Naive B cell (primary cell): ENCODE data around the gene GAS6. TPM values are rescaled to one million over a fixed set of nuclear protein-coding genes. Genes with fewer than 3 reads are reported as not detected.
A peak's percentile ranks its signal among the peaks of the same experiment; 100 is the strongest.
"Not testable (repeated sequence)": the region's sequence is repeated elsewhere in the genome, so short reads cannot be mapped to it uniquely, and the experiment has no call there.

Experiments used
- ATAC-seq, 2 donors: fragments of 150-1000 bp; cut with Tn5 transposase; 2 replicates each; pipeline ENCODE4 v1.10.0; 2021; ENCODE audit warnings: low read depth in 2 of 2, mild to moderate bottlenecking in 2 of 2, moderate library complexity in 2 of 2
- DNase-seq: peaks from one replicate; pipeline ENCODE4 v3.0.0; 2022
- H3K27ac Mint-ChIP-seq, 6 donors: one replicate each; pipeline ENCODE4 v1.8.0; 2020 to 2022; ENCODE audit warnings: mild to moderate bottlenecking in 6 of 6, mixed read lengths in 6 of 6, moderate library complexity in 5 of 6, inconsistent platforms in 2 of 6
- H3K27me3 Mint-ChIP-seq, 3 donors: one replicate each; pipeline ENCODE4 v1.8.0; 2021 to 2022; ENCODE audit warnings: mixed read lengths in 3 of 3, mild to moderate bottlenecking in 1 of 3
- H3K36me3 Mint-ChIP-seq, 2 donors: one replicate each; pipeline ENCODE4 v1.8.0; 2020 to 2022; ENCODE audit warnings: mixed read lengths in 2 of 2, inconsistent platforms in 1 of 2, mild to moderate bottlenecking in 1 of 2
- H3K4me1 Mint-ChIP-seq, 3 donors: one replicate each; pipeline ENCODE4 v1.8.0; 2020 to 2022; ENCODE audit warnings: mixed read lengths in 3 of 3, inconsistent platforms in 1 of 3, mild to moderate bottlenecking in 1 of 3, moderate library complexity in 1 of 3
- H3K4me3 Mint-ChIP-seq, 8 donors: one replicate each; pipeline ENCODE4 v1.8.0; 2020 to 2022; ENCODE audit warnings: mild to moderate bottlenecking in 8 of 8, mixed read lengths in 8 of 8, moderate library complexity in 8 of 8, inconsistent platforms in 2 of 8
- H3K9me3 Mint-ChIP-seq, 7 donors: one replicate each; pipeline ENCODE4 v1.8.0; 2020 to 2022; ENCODE audit warnings: mixed read lengths in 7 of 7, mild to moderate bottlenecking in 5 of 7, inconsistent platforms in 2 of 7, moderate library complexity in 1 of 7
- polyA plus RNA-seq, 6 donors: library from polyadenylated mRNA; unstranded; fragments of 300-500 nt; fragmentation: Illumina TruSeq; gene quantifications; one replicate each; pipeline ENCODE4 v1.2.3, GENCODE V29; 2021; ENCODE audit warnings: low read depth in 6 of 6

The GAS6 gene
- polyA plus RNA-seq, 6 donors from 2014 or later = 0.20 to 0.70 (median 0.40) TPM; not detected in 1

DNA sequence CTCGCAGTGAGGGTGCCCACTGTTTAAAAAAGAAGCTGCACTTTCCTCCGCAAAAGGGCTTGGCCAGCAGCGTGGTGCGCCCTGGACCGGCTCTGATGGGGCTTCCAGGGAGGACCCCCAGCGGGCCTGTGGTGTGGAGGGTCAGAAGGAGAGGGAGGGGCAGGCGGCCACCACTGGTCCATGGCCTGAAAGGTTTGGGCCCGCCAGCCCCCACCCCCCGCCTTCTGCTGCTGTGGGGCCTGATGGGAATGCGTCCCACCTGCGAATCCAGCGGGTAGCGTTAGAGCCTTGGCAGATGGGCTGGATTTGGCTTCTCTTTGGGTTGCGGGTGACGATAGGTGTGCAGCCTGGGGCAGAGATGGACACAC lies 70.2 kb downstream of the GAS6 start:
- Mint-ChIP-seq H3K27ac (no peak overlapping the region), H3K36me3 (no peaks in the 10 kb centered on the region), H3K4me3 (no peak overlapping the region), H3K9me3 (no peaks in the 10 kb centered on the region), H3K4me1 (no peaks in the 10 kb centered on the region), H3K27me3 (peaks cover 6 to 23% (median 9%) of the 10 kb centered on the region in 3 donors)
- ATAC-seq = no peak
- DNase-seq = no peak

DNA sequence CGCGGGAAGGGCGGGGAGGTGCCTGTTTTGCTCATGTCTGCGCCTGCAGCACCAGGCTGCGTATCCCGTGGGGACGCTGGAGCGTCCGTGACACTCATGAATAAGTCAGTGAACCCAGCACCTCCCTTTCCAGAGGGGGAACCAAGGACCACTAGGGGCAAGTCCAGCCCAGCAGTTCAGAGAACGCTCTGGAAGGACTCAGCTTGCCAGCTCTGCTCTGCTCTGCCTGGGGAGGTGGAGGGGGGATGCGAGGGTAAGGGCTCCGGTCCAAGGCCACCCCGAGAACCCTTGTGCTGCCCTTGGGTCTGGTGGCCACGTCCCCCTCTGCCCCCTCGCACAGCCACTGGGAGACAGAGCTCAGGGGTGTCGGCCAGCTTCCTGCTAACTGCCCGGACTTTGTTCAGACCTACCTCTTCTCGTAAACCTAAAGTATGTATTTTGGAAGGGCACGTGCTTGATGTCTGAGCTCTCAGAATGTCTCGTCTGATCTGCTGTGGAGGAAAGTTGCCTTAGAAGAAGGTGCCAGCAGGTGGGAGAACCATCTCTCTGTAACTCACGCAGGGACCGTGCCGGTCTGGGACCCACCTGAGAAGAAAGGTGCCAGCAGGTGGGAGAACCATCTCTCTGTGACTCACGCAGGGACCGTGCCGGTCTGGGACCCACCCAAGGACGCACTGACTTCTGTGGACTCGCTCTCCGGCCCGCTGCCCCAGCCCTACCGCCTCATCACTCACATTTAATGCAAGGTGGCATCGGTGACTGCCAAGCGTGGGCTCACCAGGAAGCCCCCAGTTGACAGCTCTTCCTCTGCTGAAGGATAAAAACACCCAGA lies 70.8 kb downstream of the GAS6 start:
- H3K4me1 Mint-ChIP-seq = no peaks in the 10 kb centered on the region
- no peak for DNase-seq
- H3K36me3 Mint-ChIP-seq = no peaks in the 10 kb centered on the region
- no peak overlapping the region for H3K4me3 Mint-ChIP-seq
- peaks cover 6 to 23% (median 9%) of the 10 kb centered on the region in 3 donors for H3K27me3 Mint-ChIP-seq
- H3K27ac Mint-ChIP-seq = peak overlapping the region in 1 of 6 donors; percentile 43
- no peaks in the 10 kb centered on the region for H3K9me3 Mint-ChIP-seq
- ATAC-seq = no peak

DNA sequence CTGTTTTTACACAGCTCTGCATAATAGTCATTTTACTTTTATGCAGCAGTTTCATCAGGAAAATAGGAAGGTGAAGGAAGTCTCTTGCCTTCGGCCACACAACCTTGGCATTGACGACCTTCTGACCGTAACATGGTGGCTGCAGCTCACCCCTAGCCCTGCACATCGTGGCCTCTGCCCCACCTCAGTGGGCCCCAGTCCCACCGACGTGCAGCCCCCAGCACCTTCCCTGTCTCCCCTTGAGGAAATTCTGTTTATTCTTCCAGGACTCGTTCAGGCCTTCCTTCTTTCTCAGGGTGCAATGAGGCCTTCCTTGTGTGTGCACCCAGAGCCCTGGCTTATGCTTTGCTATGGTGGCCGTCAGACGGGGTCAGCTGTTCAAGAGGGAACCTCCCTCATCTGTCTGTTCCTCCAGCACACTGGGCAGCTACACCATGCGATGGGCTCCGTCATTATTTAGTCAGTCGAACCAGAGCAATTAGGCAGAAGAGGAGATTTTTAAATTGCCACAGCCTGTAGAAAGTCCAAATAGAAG lies 71.6 kb downstream of the GAS6 start:
- H3K4me3 Mint-ChIP-seq = no peak overlapping the region
- no peak overlapping the region for H3K27ac Mint-ChIP-seq
- no peak for DNase-seq
- H3K9me3 Mint-ChIP-seq = no peaks in the 10 kb centered on the region
- peaks cover 6 to 23% (median 9%) of the 10 kb centered on the region in 3 donors for H3K27me3 Mint-ChIP-seq
- no peak for ATAC-seq
- H3K36me3 Mint-ChIP-seq = no peaks in the 10 kb centered on the region
- no peaks in the 10 kb centered on the region for H3K4me1 Mint-ChIP-seq

GRCh38 chr13:113791761-113792160 lies 72.1 kb downstream of the GAS6 start:
- Mint-ChIP-seq H3K4me1 (no peaks in the 10 kb centered on the region), H3K36me3 (no peaks in the 10 kb centered on the region), H3K9me3 (no peaks in the 10 kb centered on the region), H3K4me3 (no peak overlapping the region), H3K27me3 (peaks cover 6 to 23% (median 9%) of the 10 kb centered on the region in 3 donors), H3K27ac (no peak overlapping the region)
- ATAC-seq = no peak
- no peak for DNase-seq

GRCh38 chr13:113791226-113791625 lies 72.7 kb downstream of the GAS6 start:
- H3K27me3 Mint-ChIP-seq = peaks cover 6 to 23% (median 9%) of the 10 kb centered on the region in 3 donors
- no peak overlapping the region for H3K27ac Mint-ChIP-seq
- no peak overlapping the region for H3K4me3 Mint-ChIP-seq
- no peaks in the 10 kb centered on the region for H3K36me3 Mint-ChIP-seq
- DNase-seq (no peak), ATAC-seq (no peak)
- H3K4me1 Mint-ChIP-seq = no peaks in the 10 kb centered on the region
- no peaks in the 10 kb centered on the region for H3K9me3 Mint-ChIP-seq

GRCh38 chr13:113789931-113790330 lies 73.9 kb downstream of the GAS6 start:
- H3K27ac Mint-ChIP-seq, DNase-seq, H3K36me3 Mint-ChIP-seq, ATAC-seq, H3K4me3 Mint-ChIP-seq, H3K4me1 Mint-ChIP-seq, H3K9me3 Mint-ChIP-seq: not testable (repeated sequence)
- peaks cover 9 to 26% (median 11%) of the 10 kb centered on the region in 3 donors for H3K27me3 Mint-ChIP-seq

DNA sequence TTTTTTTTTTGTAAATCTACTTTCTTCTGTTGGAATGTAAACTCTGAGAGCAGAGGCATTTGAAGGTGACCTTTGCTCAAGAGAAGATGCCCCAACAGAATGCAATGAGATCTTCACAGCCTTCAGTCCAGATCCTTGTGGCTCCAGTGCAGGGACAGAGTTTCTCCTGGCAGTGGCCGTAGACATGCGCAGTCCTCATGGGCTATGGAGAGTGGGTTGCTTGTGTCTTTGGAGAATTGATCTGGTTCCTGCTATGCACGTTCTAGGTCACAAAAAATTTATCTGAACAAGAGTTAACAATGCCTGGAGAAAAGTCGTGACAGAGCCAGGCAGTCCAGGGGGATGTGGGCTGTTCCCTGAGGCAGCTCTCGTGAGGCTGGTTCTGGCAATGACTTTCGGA lies 74.7 kb downstream of the GAS6 start:
- ATAC-seq (no peak), DNase-seq (no peak)
- H3K4me1 Mint-ChIP-seq = no peaks in the 10 kb centered on the region
- H3K36me3 Mint-ChIP-seq = peaks cover 0 to 4% of the 10 kb centered on the region in 2 donors
- H3K4me3 Mint-ChIP-seq = no peak overlapping the region
- peaks cover 16 to 34% (median 19%) of the 10 kb centered on the region in 3 donors for H3K27me3 Mint-ChIP-seq
- no peak overlapping the region for H3K27ac Mint-ChIP-seq
- H3K9me3 Mint-ChIP-seq = no peaks in the 10 kb centered on the region

DNA sequence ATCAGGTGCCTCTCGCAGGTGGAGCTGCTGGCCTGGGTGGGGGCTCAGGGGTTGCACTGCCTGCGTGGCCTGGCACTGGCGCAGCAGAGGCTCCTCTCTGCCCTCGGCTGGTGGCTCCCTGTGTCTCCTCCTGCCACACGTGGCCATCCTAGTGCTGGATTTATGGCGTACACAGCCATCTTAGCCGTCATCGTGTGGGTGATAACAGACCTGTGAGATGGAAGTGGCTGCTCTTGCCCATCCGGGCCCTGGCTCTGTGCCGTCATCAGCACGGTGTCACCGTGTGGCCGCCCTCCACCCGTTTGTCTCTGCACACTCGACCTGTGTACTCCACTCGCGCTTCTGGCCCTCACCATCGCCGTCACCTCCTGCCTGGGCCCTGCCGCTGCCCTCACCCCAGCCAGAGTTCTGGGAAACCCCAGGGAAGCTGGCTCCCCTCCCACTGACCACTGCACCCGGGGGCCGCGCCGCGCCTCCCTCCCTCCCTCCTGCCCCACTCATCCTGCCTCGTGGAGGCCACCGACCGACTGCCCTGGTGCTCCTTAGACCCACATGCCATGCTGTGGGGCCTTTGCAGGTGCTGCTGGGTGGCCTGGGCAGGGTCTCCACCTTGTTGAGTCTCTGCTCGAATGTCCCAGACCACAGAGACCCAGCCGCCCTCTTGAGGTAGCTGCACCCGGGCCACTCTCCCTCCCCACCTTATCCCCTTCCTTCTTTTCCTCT lies 75.3 kb downstream of the GAS6 start:
- no peak overlapping the region for H3K27ac Mint-ChIP-seq
- ATAC-seq (no peak), DNase-seq (no peak)
- H3K4me3 Mint-ChIP-seq = no peak overlapping the region
- H3K36me3 Mint-ChIP-seq = peaks cover 0 to 7% of the 10 kb centered on the region in 2 donors
- H3K27me3 Mint-ChIP-seq = peaks cover 20 to 40% (median 21%) of the 10 kb centered on the region in 3 donors
- no peaks in the 10 kb centered on the region for H3K4me1 Mint-ChIP-seq
- no peaks in the 10 kb centered on the region for H3K9me3 Mint-ChIP-seq

- H3K4me1 Mint-ChIP-seq = no peaks in the 10 kb centered on the region
- peaks cover 20 to 45% (median 27%) of the 10 kb centered on the region in 3 donors for H3K27me3 Mint-ChIP-seq
- ATAC-seq (no peak), DNase-seq (no peak)
- no peak overlapping the region for H3K27ac Mint-ChIP-seq
- H3K9me3 Mint-ChIP-seq = no peaks in the 10 kb centered on the region
- H3K4me3 Mint-ChIP-seq = no peak overlapping the region
- H3K36me3 Mint-ChIP-seq = peaks cover 0 to 7% of the 10 kb centered on the region in 2 donors
Observed at GRCh38 chr13:113787694-113788093, 76.2 kb downstream of the GAS6 start.

DNA sequence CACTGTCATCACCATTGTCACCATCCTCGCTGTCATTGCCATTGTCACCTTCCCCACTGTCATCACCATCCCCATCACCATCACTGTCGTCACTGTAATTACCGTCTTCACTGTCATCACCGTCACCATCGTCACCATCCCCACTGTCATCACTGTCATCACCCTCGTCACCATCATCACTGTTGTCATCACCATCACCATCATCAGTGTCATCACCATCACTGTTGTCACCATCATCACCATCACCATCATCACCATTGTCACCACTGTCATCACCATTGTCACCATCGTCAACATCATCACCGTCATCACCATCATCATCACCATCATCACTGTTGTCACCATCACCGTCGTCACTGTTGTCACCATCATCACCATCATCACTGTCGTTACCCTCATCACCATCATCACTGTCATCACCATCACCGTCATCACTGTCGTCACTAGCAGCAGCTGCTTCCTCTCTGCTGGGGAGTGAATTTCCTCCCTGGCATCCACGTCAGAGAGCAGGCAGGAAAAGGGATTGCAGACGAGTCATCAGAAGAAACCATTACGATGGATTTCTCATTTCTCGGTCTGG lies 77.5 kb downstream of the GAS6 start:
- DNase-seq = no peak
- no peak overlapping the region for H3K27ac Mint-ChIP-seq
- no peak overlapping the region for H3K4me3 Mint-ChIP-seq
- H3K9me3 Mint-ChIP-seq = no peaks in the 10 kb centered on the region
- no peak for ATAC-seq
- no peaks in the 10 kb centered on the region for H3K4me1 Mint-ChIP-seq
- H3K36me3 Mint-ChIP-seq = peaks cover 0 to 7% of the 10 kb centered on the region in 2 donors
- H3K27me3 Mint-ChIP-seq = peaks cover 21 to 38% (median 26%) of the 10 kb centered on the region in 3 donors

- DNase-seq (no peak), ATAC-seq (no peak)
- peaks cover 0 to 7% of the 10 kb centered on the region in 2 donors for H3K36me3 Mint-ChIP-seq
- H3K9me3 Mint-ChIP-seq = no peaks in the 10 kb centered on the region
- H3K27me3 Mint-ChIP-seq = peaks cover 19 to 30% (median 20%) of the 10 kb centered on the region in 3 donors
- peak overlapping the region in 1 of 8 donors; percentile 12 for H3K4me3 Mint-ChIP-seq
- no peaks in the 10 kb centered on the region for H3K4me1 Mint-ChIP-seq
- no peak overlapping the region for H3K27ac Mint-ChIP-seq
Observed at GRCh38 chr13:113785051-113786010, 78.5 kb downstream of the GAS6 start.

DNA sequence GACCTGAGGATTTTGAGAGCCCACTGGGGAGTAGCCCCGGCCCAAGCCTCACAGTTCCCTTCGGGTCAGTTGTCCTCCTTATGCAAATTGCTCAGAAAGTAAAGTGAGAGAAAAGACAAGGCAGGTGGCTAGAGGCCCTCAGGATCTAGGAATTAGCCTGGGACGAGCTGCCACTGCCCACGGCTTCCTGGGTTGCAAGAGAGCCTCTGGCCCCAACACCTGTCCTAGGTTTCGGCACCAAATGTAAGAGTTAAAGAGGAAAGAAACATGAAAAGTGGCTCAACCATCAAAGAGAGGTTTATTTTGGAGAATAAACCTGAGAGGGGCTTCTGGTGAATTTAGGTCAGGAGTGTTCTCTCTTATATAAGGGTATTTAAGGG lies 79.2 kb downstream of the GAS6 start:
- no peaks in the 10 kb centered on the region for H3K4me1 Mint-ChIP-seq
- H3K27me3 Mint-ChIP-seq = peaks cover 19 to 30% (median 20%) of the 10 kb centered on the region in 3 donors
- ATAC-seq (no peak), DNase-seq (no peak)
- no peaks in the 10 kb centered on the region for H3K9me3 Mint-ChIP-seq
- peaks cover 0 to 7% of the 10 kb centered on the region in 2 donors for H3K36me3 Mint-ChIP-seq
- no peak overlapping the region for H3K27ac Mint-ChIP-seq
- H3K4me3 Mint-ChIP-seq = no peak overlapping the region
